Measurements from ENCODE around the gene TCL1B. TPM values are rescaled to one million over a fixed set of nuclear protein-coding genes. Genes with fewer than 3 reads are reported as not detected.

Gene TCL1B
- not detected for total RNA-seq (2013)
- polyA plus RNA-seq, result not detected
- not detected in 2 replicates for polyA minus RNA-seq
- total RNA-seq, result 0 to 0.23 (median 0) reads per million in 11 experiments

- H3K9me3 ChIP-seq (replicated peaks in 1 of 2; ENCODE audit: control insufficient read depth in 1 of 2, insufficient read depth in 1 of 2, low read length in 2 of 2), result no peaks in the 10 kb centered on the region
- no peaks in the 10 kb centered on the region for H3K9me3 Mint-ChIP-seq
- intact Hi-C loops (cut with micrococcal nuclease), result loop anchor here in 1 of 2 donors (10.0 kb wide), 1 partner anchor 241 kb away; no protein-coding TSS in a partner anchor
- H4K20me1 ChIP-seq (ENCODE audit: insufficient read depth, low read length), result no peaks in the 10 kb centered on the region
- no peak within 1 kb of the TSS for H2AFZ ChIP-seq (ENCODE audit: insufficient read depth, low read depth, low read length, poor library complexity, severe bottlenecking)
- H3K4me3 Mint-ChIP-seq, result no peak within 1 kb of the TSS
- H3K4me1 ChIP-seq (ENCODE audit: control insufficient read depth in 1 of 2, insufficient read depth in 2 of 2, low read length in 2 of 2), result no peaks in the 10 kb centered on the region
- TF ChIP-seq CTCF (IDR thresholded peaks at IDR 0.05), result no peak
- no peaks in the 10 kb centered on the region for H3K36me3 Mint-ChIP-seq
- H3K4me3 ChIP-seq (replicated peaks in 1 of 3; ENCODE audit: low read depth in 2 of 3, low read length in 3 of 3), result no peak within 1 kb of the TSS
- no peak within 1 kb of the TSS for H3K9ac ChIP-seq (ENCODE audit: insufficient read depth, low read length, poor library complexity, severe bottlenecking)
- WGBS (ENCODE audit: insufficient coverage), result 91% methylated on average over 27 of the region's 38 CpGs
- H3K27ac Mint-ChIP-seq, result no peak within 1 kb of the TSS
- DNase-seq, result no peak
- no peaks in the 10 kb centered on the region for H3K4me1 Mint-ChIP-seq
- no peaks in the 10 kb centered on the region for H3K36me3 ChIP-seq (replicated peaks in 1 of 2; ENCODE audit: control insufficient read depth in 1 of 2, insufficient read depth in 2 of 2, low read length in 2 of 2)
- no peak within 1 kb of the TSS for H3K4me2 ChIP-seq (replicated peaks; ENCODE audit: extremely low read depth, low read length, poor library complexity, severe bottlenecking)
- H3K27ac ChIP-seq (ENCODE audit: low read depth in 1 of 2, low read length in 2 of 2), result no peak within 1 kb of the TSS
- no peaks in the 10 kb centered on the region for H3K79me2 ChIP-seq (ENCODE audit: insufficient read depth, low read length)
- H3K27me3 Mint-ChIP-seq (ENCODE audit: low read depth in 3 of 3), result peaks cover 4 to 9% (median 8%) of the 10 kb centered on the region in 3 donors
- no peaks in the 10 kb centered on the region for H3K27me3 ChIP-seq (ENCODE audit: control insufficient read depth in 2 of 2, insufficient read depth in 2 of 2, low read length in 2 of 2)
These were observed at the start of gene TCL1B for GRCh38 chr14:95685978-95686922. Gene TCL1B, plus strand, starts transcription at chr14:95686426. Its CDS starts 42 bp downstream, at chr14:95686468.

GRCh38 chr14:95644981-95645380 is 41.2 kb upstream of the TCL1B start:
- Histone ChIP-seq H3K36me3 (replicated peaks in 1 of 2; ENCODE audit: control insufficient read depth in 1 of 2, insufficient read depth in 2 of 2, low read length in 2 of 2) (no peaks in the 10 kb centered on the region), H3K79me2 (ENCODE audit: insufficient read depth, low read length) (no peaks in the 10 kb centered on the region), H3K9me3 (replicated peaks in 1 of 2; ENCODE audit: control insufficient read depth in 1 of 2, insufficient read depth in 1 of 2, low read length in 2 of 2) (no peaks in the 10 kb centered on the region), H3K4me1 (ENCODE audit: control insufficient read depth in 1 of 2, insufficient read depth in 2 of 2, low read length in 2 of 2) (no peaks in the 10 kb centered on the region), H3K4me3 (replicated peaks in 1 of 3; ENCODE audit: low read depth in 2 of 3, low read length in 3 of 3) (no peak overlapping the region), H3K27me3 (ENCODE audit: control insufficient read depth in 2 of 2, insufficient read depth in 2 of 2, low read length in 2 of 2) (no peaks in the 10 kb centered on the region), H3K4me2 (replicated peaks; ENCODE audit: extremely low read depth, low read length, poor library complexity, severe bottlenecking) (no peak overlapping the region), H2AFZ (ENCODE audit: insufficient read depth, low read depth, low read length, poor library complexity, severe bottlenecking) (no peak overlapping the region), H3K9ac (ENCODE audit: insufficient read depth, low read length, poor library complexity, severe bottlenecking) (no peak overlapping the region), H3K27ac (ENCODE audit: low read depth in 1 of 2, low read length in 2 of 2) (no peak overlapping the region), H4K20me1 (ENCODE audit: insufficient read depth, low read length) (no peaks in the 10 kb centered on the region)
- peaks cover 2 to 10% (median 5%) of the 10 kb centered on the region in 3 donors for H3K27me3 Mint-ChIP-seq (ENCODE audit: low read depth in 3 of 3)
- no peak overlapping the region for H3K27ac Mint-ChIP-seq
- no peaks in the 10 kb centered on the region for H3K4me1 Mint-ChIP-seq
- no peak for TF ChIP-seq CTCF (IDR thresholded peaks at IDR 0.05)
- WGBS (ENCODE audit: insufficient coverage), result no CpG with 5 or more reads among the region's 3 CpGs
- intact Hi-C loops (cut with micrococcal nuclease), result no loop called here
- no peak for DNase-seq
- no peaks in the 10 kb centered on the region for H3K36me3 Mint-ChIP-seq
- peaks cover 0 to 16% (median 3%) of the 10 kb centered on the region in 7 donors for H3K9me3 Mint-ChIP-seq
- no peak overlapping the region for H3K4me3 Mint-ChIP-seq

All from CD14-positive monocyte (primary cell).